Colonic mucosa (tissue), 4 donors: ENCODE results near the gene LSM14A. TPM values are rescaled to one million over a fixed set of nuclear protein-coding genes. Genes with fewer than 3 reads are reported as not detected.

ENCODE experiments used
- DNase-seq: peaks from one replicate; pipeline ENCODE4 v3.0.0-alpha.2; 2020
- H3K27ac ChIP-seq: fragments of 200-600 bp; one replicate; pipeline ENCODE4 v1.8.0; 2021
- H3K27me3 ChIP-seq: fragments of 200-600 bp; one replicate; pipeline ENCODE4 v1.8.0; 2021
- H3K36me3 ChIP-seq: fragments of 200-600 bp; one replicate; pipeline ENCODE4 v1.8.0; 2021
- H3K4me1 ChIP-seq: fragments of 200-600 bp; one replicate; pipeline ENCODE4 v1.8.0; 2021; ENCODE audit warnings: mild to moderate bottlenecking
- H3K4me3 ChIP-seq: fragments of 200-600 bp; one replicate; pipeline ENCODE4 v1.8.0; 2021
- H3K9ac ChIP-seq, 2 donors: one replicate each; pipeline ENCODE4 v1.7.0; 2013; ENCODE audit warnings: control low read depth in 2 of 2, low read depth in 2 of 2, low read length in 2 of 2
- H3K9me3 ChIP-seq: fragments of 200-600 bp; one replicate; pipeline ENCODE4 v1.8.0; 2021
- intact Hi-C: fragments of 100-400 bp; cut with DNase I; formaldehyde crosslinking; loops from one replicate; pipeline ENCODE4 v1.14.1; 2022
- total RNA-seq, 2 donors: library from RNA; stranded (reverse); fragmentation: NEBNext Ultra II Directional in 1 of 2; extraction: Animal tissue kit (Norgen Biotek cat#: 25700) in 1 of 2; gene quantifications; one replicate each; pipeline ENCODE4 v1.2.1, GENCODE V29; 2021
- TF ChIP-seq, protein P1 (sequence below): fragments of 200-600 bp; IDR thresholded peaks from one replicate; pipeline ENCODE4 v1.8.0; 2022; ENCODE audit warnings: antibody characterized with exemption, mild to moderate bottlenecking
- donor health status: healthy.
- donor health status: DM: no; HTN: no; CAD: no.
- donor health status: DM: no; HTN: no; CAD: no.

Gene LSM14A
- total RNA-seq, 2 donors from 2014 or later: 80.5 to 105 TPM

DNA sequence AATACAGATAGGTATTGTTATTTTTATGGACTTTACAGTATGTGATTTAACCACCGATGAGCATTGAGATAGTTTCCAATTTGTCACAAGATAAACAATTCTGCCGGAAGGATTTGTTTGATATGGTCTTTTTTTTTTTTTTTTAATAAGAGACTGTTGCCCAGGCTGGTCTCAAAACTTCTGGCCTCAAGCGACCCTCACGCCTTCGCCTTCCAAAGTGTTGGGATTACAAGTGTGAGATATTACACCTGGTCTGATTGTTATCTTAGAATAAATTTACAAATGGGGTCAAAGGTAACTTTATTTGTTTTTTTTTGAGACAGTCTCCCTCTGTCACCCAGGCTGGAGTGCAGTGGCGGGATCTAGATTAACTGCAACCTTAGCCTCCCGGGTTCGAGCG lies 83.2 kb downstream of the LSM14A start:
- TF ChIP-seq, protein P1, sequence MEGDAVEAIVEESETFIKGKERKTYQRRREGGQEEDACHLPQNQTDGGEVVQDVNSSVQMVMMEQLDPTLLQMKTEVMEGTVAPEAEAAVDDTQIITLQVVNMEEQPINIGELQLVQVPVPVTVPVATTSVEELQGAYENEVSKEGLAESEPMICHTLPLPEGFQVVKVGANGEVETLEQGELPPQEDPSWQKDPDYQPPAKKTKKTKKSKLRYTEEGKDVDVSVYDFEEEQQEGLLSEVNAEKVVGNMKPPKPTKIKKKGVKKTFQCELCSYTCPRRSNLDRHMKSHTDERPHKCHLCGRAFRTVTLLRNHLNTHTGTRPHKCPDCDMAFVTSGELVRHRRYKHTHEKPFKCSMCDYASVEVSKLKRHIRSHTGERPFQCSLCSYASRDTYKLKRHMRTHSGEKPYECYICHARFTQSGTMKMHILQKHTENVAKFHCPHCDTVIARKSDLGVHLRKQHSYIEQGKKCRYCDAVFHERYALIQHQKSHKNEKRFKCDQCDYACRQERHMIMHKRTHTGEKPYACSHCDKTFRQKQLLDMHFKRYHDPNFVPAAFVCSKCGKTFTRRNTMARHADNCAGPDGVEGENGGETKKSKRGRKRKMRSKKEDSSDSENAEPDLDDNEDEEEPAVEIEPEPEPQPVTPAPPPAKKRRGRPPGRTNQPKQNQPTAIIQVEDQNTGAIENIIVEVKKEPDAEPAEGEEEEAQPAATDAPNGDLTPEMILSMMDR: no peak
- intact Hi-C loops: no loop called here
- Histone ChIP-seq H3K27me3 (no peaks in the 10 kb centered on the region), H3K4me3 (peak overlapping the region; percentile 84), H3K4me1 (no peaks in the 10 kb centered on the region), H3K36me3 (no peaks in the 10 kb centered on the region), H3K9me3 (no peaks in the 10 kb centered on the region), H3K9ac (peak overlapping the region in 1 of 2 donors; percentile 82), H3K27ac (no peak overlapping the region)
- DNase-seq: no peak

DNA sequence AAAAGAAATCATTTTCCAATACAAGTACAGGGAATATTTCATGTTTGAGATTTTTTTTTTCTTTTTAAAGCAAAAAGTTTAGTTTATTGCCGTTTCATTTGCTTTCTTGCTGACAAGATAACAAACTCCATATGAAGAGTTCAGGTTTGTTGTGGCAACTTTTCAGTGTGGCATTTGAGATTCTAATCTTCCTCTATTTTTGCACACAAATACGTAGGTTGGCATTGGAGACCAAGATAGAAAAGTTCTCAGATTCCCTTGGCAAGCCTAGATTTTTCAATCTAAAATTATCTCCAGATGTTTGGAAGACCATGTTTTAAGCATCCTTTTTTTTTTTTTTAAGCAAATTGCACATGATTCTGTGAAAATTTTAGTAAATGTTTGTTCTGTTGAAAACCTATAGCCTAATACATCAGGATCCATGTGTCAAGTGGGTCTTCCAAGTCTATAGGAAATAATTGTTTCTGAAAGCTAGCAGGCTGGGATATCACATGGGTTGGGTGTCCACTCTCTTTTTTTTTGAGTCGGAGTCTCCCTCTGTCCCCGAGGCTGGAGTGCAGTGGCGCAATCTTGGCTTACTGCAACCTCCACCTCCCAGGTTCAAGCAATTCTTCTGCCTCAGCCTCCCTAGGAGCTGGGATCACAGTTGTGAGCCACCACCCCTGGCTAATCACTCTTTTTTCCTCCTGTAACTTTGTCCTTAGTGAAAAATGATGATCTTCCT lies 84.7 kb downstream of the LSM14A start:
- DNase-seq: no peak
- H3K9ac ChIP-seq: no peak overlapping the region
- H3K27me3 ChIP-seq: no peaks in the 10 kb centered on the region
- no peak overlapping the region for H3K4me3 ChIP-seq
- no peaks in the 10 kb centered on the region for H3K4me1 ChIP-seq
- H3K36me3 ChIP-seq: no peaks in the 10 kb centered on the region
- intact Hi-C loops: no loop called here
- TF ChIP-seq, protein P1: no peak
- H3K9me3 ChIP-seq: no peaks in the 10 kb centered on the region
- no peak overlapping the region for H3K27ac ChIP-seq

DNA sequence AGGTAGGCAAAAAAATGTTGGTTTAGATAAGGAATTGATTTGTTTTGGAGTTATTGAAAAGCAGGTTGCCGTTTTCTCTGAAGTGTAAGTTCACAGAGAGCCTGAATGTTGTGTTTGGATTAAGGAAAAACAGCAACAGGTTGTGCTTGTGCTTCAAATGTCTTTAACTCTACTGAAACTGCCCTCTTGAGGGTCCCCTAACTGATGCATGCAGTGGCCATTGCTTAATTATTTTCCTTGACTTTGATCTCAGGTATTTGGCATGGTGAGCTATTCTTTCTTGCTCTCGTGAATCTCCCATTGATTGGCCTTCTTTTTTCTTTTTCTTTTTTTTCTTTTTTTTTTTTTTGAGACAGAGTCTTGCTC lies 85.2 kb downstream of the LSM14A start:
- no peaks in the 10 kb centered on the region for H3K27me3 ChIP-seq
- TF ChIP-seq, protein P1: no peak
- no peak for DNase-seq
- no peak overlapping the region for H3K9ac ChIP-seq
- no peak overlapping the region for H3K4me3 ChIP-seq
- no peak overlapping the region for H3K27ac ChIP-seq
- no peaks in the 10 kb centered on the region for H3K9me3 ChIP-seq
- intact Hi-C loops: no loop called here
- H3K36me3 ChIP-seq: no peaks in the 10 kb centered on the region
- H3K4me1 ChIP-seq: no peaks in the 10 kb centered on the region

DNA sequence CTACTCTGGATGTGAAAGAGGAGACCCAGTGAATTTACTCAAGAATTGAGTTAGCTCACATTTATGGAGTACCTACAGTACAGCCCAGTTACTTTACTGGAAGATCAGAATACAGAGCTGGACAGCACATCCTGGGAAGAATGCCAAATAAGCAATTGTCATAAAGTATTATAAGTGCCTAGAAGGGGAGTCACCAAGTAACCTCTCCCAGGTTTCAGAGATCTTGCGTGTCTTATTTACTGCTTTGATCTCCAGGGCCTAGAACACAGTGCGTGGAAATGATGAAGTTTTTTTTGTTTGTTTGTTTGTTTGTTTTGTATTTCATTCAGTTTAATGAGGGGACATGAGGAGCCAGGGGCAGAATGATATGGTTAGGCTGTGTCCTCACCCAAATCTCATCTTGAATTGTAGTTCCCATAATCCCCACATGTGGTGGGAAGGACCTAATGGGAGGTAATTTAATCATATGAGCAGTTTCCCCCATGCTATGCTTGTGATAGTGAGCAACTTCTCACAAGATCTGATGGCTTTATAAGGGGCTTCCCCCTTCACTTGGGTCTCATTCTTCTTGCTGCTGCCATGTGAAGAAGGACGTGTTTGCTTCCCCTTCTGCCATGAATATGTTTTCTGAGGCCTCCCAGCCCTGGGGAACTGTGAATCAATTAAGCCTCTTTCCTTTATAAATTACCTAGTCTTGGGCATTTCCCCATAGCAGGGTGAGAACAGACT lies 87.2 kb downstream of the LSM14A start:
- Histone ChIP-seq H3K4me3 (no peak overlapping the region), H3K27me3 (no peaks in the 10 kb centered on the region), H3K4me1 (no peaks in the 10 kb centered on the region), H3K27ac (no peak overlapping the region), H3K36me3 (no peaks in the 10 kb centered on the region), H3K9ac (no peak overlapping the region), H3K9me3 (no peaks in the 10 kb centered on the region)
- intact Hi-C loops: no loop called here
- TF ChIP-seq, protein P1: no peak
- DNase-seq: no peak

DNA sequence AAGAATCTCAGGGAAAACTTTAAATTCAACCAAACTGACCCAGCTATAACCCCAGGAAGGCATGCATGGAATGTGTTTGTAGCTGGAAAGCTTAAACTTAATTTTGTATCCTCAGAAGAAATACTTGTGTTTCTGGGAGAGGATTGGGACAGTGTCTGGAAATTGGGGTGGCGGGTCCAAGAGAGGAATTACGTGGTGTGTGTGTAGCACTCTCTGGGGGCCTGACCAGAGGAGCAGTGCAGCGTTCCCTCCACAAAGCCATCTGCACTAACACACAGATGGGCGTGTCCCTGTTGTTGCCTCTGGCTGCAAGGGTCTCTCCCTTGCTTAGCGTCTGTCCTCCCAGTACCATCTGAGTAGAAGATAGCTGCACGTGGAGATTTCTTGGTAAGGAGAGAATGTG lies 88.5 kb downstream of the LSM14A start:
- intact Hi-C loops: no loop called here
- no peak overlapping the region for H3K27ac ChIP-seq
- DNase-seq: no peak
- no peaks in the 10 kb centered on the region for H3K9me3 ChIP-seq
- H3K9ac ChIP-seq: no peak overlapping the region
- no peak overlapping the region for H3K4me3 ChIP-seq
- TF ChIP-seq, protein P1: no peak
- no peaks in the 10 kb centered on the region for H3K27me3 ChIP-seq
- H3K4me1 ChIP-seq: no peaks in the 10 kb centered on the region
- H3K36me3 ChIP-seq: no peaks in the 10 kb centered on the region
